CD8-positive, alpha-beta memory T cell (primary cell): ENCODE results near the gene AKR7A3. TPM values are rescaled to one million over a fixed set of nuclear protein-coding genes. Genes with fewer than 3 reads are reported as not detected.

ENCODE experiments used
- CTCF ChIA-PET: fragments of 350-600 bp; sonication (Branson Sonifier 250); formaldehyde crosslinking; loops from one replicate; lab custom pipeline; 2021; ENCODE audit warnings: antibody characterized with exemption; lab: Charles Lee
- POLR2A ChIA-PET: fragments of 350-600 bp; sonication (Branson Sonifier 250); formaldehyde crosslinking; loops from one replicate; lab custom pipeline; 2021; ENCODE audit warnings: antibody characterized with exemption; lab: Charles Lee
- DNase-seq, 5 donors: peaks; one replicate each; pipeline versions ENCODE4 v3.0.0 to v3.0.0-alpha.2; 2020 to 2022; ENCODE audit warnings: mixed read lengths in 1 of 5
- H3K27ac ChIP-seq: one replicate; pipeline ENCODE4 v1.7.0; 2013; ENCODE audit warnings: low read depth, mild to moderate bottlenecking, low read length, moderate library complexity
- H3K27me3 ChIP-seq: 2 replicates; pipeline ENCODE4 v1.7.0; 2013; ENCODE audit warnings: low read length, mild to moderate bottlenecking; ENCODE audit not compliant: insufficient read depth, poor library complexity, severe bottlenecking
- H3K36me3 ChIP-seq: 2 replicates; pipeline ENCODE4 v1.7.0; 2013; ENCODE audit warnings: mild to moderate bottlenecking, low read length, moderate library complexity; ENCODE audit not compliant: insufficient read depth
- H3K4me1 ChIP-seq: 2 replicates; pipeline ENCODE4 v1.7.0; 2013; ENCODE audit warnings: mild to moderate bottlenecking, low read length, moderate library complexity; ENCODE audit not compliant: insufficient read depth
- H3K4me3 ChIP-seq: 2 replicates; pipeline ENCODE4 v1.7.0; 2013; ENCODE audit warnings: mild to moderate bottlenecking, low read length
- H3K9me3 ChIP-seq: 2 replicates; pipeline ENCODE4 v1.7.0; 2013; ENCODE audit warnings: mild to moderate bottlenecking, low read length
- H3K27ac Mint-ChIP-seq, 8 donors: one replicate each; pipeline ENCODE4 v1.8.0; 2020 to 2021; ENCODE audit warnings: mixed read lengths in 8 of 8, mild to moderate bottlenecking in 6 of 8, inconsistent platforms in 3 of 8, moderate library complexity in 3 of 8
- H3K27me3 Mint-ChIP-seq, 2 donors: one replicate each; pipeline ENCODE4 v1.8.0; 2020 to 2021; ENCODE audit warnings: mixed read lengths in 2 of 2, mild to moderate bottlenecking in 1 of 2, moderate library complexity in 1 of 2
- H3K36me3 Mint-ChIP-seq, 3 donors: one replicate each; pipeline ENCODE4 v1.8.0; 2020 to 2021; ENCODE audit warnings: mixed read lengths in 3 of 3, inconsistent platforms in 1 of 3, mild to moderate bottlenecking in 1 of 3
- H3K4me1 Mint-ChIP-seq, 3 donors: one replicate each; pipeline ENCODE4 v1.8.0; 2020 to 2021; ENCODE audit warnings: mixed read lengths in 3 of 3, inconsistent platforms in 1 of 3, mild to moderate bottlenecking in 1 of 3
- H3K4me3 Mint-ChIP-seq, 7 donors: one replicate each; pipeline ENCODE4 v1.8.0; 2020 to 2021; ENCODE audit warnings: mixed read lengths in 7 of 7, mild to moderate bottlenecking in 6 of 7, moderate library complexity in 4 of 7, inconsistent platforms in 2 of 7
- H3K9me3 Mint-ChIP-seq, 5 donors: one replicate each; pipeline ENCODE4 v1.8.0; 2020 to 2022; ENCODE audit warnings: mixed read lengths in 5 of 5, mild to moderate bottlenecking in 3 of 5, moderate library complexity in 2 of 5, inconsistent platforms in 1 of 5
- polyA plus RNA-seq: library from polyadenylated mRNA; unstranded; fragments of 300-500 nt; fragmentation: Illumina TruSeq; gene quantifications from one replicate; pipeline ENCODE4 v1.2.3, GENCODE V29; 2021
- total RNA-seq, 2 experiments: library from RNA; stranded (reverse); gene quantifications; one replicate each; pipeline ENCODE4 v1.2.3, GENCODE V29; 2021

The AKR7A3 gene
- total and polyA plus RNA-seq, 3 experiments from 2014 or later, result 0.29 to 0.50 TPM; not detected in 1

GRCh38 chr1:19234224-19234623 lies 54.3 kb downstream of the AKR7A3 start:
- Mint-ChIP-seq H3K36me3 (peaks cover 8 to 86% (median 14%) of the 10 kb centered on the region in 3 donors), H3K9me3 (no peaks in the 10 kb centered on the region), H3K4me1 (no peaks in the 10 kb centered on the region), H3K27ac (peak overlapping the region in 1 of 8 donors; percentile 38), H3K4me3 (no peak overlapping the region), H3K27me3 (no peaks in the 10 kb centered on the region)
- CTCF ChIA-PET, result interaction anchor here (1.6 kb wide), 1 partner anchor 22 kb away, joined by 3 read pairs; no protein-coding TSS in a partner anchor
- no peaks in the 10 kb centered on the region for H3K4me1 ChIP-seq
- POLR2A ChIA-PET, result no interaction called here
- no peak for DNase-seq
- no peak overlapping the region for H3K27ac ChIP-seq
- H3K27me3 ChIP-seq, result no peaks in the 10 kb centered on the region
- peaks cover 66% of the 10 kb centered on the region for H3K36me3 ChIP-seq
- H3K9me3 ChIP-seq, result no peaks in the 10 kb centered on the region
- no peak overlapping the region for H3K4me3 ChIP-seq

Other genes with a start within 250 kb of the AKR7A3 start
- 100 to 1,000 TPM; 110 to 112 TPM for gene UBR4, start 78.5 kb downstream of the AKR7A3 start, total RNA-seq
- 27.4 TPM for gene UBR4, start 78.5 kb downstream of the AKR7A3 start, polyA plus RNA-seq
- gene EMC1, start 37.2 kb downstream of the AKR7A3 start, total RNA-seq, result 10 to 100 TPM; 57.0 to 58.2 TPM
- 24.7 TPM for gene EMC1, start 37.2 kb downstream of the AKR7A3 start, polyA plus RNA-seq
- 100 to 1,000 TPM; 137 TPM for gene MRTO4, start 37.0 kb downstream of the AKR7A3 start, total RNA-seq
- gene MRTO4, start 37.0 kb downstream of the AKR7A3 start, polyA plus RNA-seq, result 28.5 TPM
- gene AKR7A2, start 23.4 kb upstream of the AKR7A3 start, total RNA-seq, result 10 to 100 TPM; 36.4 to 38.3 TPM
- 102 TPM for gene AKR7A2, start 23.4 kb upstream of the AKR7A3 start, polyA plus RNA-seq
- gene SLC66A1, start 23.6 kb upstream of the AKR7A3 start, total RNA-seq, result 10 to 100 TPM in 1 of 2 experiments, 1 to 10 TPM in 1; 8.6 to 10.4 TPM
- 5.7 TPM for gene SLC66A1, start 23.6 kb upstream of the AKR7A3 start, polyA plus RNA-seq
- 100 to 1,000 TPM; 284 to 289 TPM for gene CAPZB, start 196.8 kb upstream of the AKR7A3 start, total RNA-seq
- 540 TPM for gene CAPZB, start 196.8 kb upstream of the AKR7A3 start, polyA plus RNA-seq